Measurements from ENCODE around the gene EPAS1.

The EPAS1 gene

GRCh38 chr2:46337208-46337994, 40.2 kb downstream of the EPAS1 start:
- FAIRE-seq (no peak), DNase-seq (ENCODE audit: insufficient read length, low spot score) (no peak)

DNA sequence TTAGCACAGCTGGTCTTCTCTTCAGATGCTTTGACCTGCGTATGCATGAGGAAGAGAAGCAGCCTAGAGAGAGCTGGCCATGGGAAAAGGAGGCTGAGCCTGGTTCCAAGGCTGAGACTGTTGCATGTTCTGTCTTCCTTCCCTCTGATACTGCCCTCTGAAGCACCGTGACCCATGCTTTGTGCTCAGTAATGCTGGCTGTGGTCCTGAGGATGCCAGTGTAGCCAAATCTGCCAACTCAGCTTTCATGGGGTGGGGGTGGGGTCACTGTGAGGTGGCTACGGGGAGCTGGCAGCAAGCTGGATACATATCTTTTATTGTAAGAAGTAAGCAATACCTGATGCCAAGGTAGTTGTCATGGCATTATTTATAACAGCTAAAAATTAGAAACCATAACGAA, 41.5 kb downstream of the EPAS1 start:
- no peak for DNase-seq (ENCODE audit: insufficient read length, low spot score)
- no peak for FAIRE-seq

- no peak for DNase-seq (ENCODE audit: insufficient read length, low spot score)
- no peak for FAIRE-seq
Measured at GRCh38 chr2:46339200-46339599, 42.0 kb downstream of the EPAS1 start.

DNA sequence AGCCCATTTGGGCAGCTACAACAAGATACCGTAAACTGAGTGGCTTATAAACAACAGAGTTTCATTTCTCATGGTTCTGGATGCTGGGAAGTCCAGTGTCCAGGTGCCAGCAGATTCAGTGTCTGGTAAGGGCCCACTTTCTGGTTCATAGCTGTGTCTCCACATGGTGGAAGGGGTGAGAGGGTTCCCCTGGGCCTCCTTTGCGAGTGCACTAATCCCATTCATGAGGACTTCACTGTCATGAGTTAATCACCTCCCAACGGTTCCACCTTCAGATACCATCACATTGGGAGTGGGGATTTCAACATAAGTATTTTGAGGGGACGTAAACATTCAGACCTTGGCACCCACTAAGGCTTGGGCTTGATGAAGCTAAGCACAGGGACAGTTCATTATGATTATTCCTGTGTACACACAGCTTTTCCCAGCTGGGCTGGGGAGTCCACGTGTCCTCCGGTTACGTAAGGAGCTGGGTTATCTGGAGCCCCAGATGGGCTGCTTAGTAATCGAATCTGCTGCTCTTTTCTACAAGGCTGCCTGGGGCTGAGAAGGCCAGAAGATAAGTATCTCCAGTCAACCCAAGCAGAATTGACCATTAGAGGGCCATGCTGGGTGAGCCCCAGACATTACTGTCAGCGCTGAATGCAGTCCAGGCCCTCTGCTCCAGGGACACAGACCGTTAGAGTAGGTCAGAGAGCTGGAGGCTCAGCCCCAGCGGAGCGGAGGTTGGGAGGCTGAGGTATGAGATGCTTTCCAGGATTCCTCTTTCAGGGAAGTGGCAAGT, 42.7 kb downstream of the EPAS1 start:
- no peak for DNase-seq (ENCODE audit: insufficient read length, low spot score)
- no peak for FAIRE-seq

- DNase-seq (ENCODE audit: insufficient read length, low spot score) = no peak
- no peak for FAIRE-seq
Measured at GRCh38 chr2:46340740-46341420, 43.7 kb downstream of the EPAS1 start.

DNA sequence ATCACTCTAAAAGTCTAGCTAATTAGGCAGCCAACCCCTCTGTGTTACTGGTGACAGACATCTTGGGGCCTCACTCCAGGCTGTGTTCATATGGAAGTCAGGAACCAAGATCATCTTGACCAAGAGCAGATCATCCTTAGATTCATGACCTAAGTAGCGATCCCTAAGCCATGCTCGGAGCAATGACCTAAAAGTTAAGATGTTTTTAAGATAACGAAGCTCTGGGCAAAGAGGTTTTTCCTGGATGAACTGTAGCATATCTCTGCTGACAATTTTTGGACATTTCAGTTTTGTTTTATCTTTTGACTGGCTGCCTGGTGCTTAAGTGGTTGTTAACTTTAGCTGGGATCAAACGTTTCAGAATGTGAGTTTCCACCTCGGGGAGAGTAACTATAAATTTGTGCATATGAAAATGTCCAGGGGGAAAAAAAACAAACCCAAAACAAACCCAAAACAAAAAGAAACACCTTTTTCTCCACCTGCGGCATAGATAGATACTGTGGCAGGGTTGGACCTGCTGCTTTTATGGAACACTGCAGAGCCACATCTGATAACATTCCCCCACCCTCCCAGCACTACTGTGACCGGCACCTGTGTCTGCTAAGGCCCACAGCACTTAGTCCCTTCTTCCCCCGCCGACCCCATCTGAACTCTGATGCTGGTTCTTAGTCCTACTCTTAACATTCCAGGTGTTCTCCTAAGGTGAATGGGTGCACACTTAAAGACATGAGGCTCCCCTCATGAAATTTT, 45.5 kb downstream of the EPAS1 start:
- FAIRE-seq = no peak
- DNase-seq (ENCODE audit: insufficient read length, low spot score) = no peak

GRCh38 chr2:46344706-46345105, 47.5 kb downstream of the EPAS1 start:
- FAIRE-seq (no peak), DNase-seq (ENCODE audit: insufficient read length, low spot score) (no peak)

GRCh38 chr2:46345775-46346174, 48.6 kb downstream of the EPAS1 start:
- DNase-seq (ENCODE audit: insufficient read length, low spot score) (no peak), FAIRE-seq (no peak)

- FAIRE-seq (no peak), DNase-seq (ENCODE audit: insufficient read length, low spot score) (no peak)
Measured at GRCh38 chr2:46346719-46347118, 49.5 kb downstream of the EPAS1 start.

DNA sequence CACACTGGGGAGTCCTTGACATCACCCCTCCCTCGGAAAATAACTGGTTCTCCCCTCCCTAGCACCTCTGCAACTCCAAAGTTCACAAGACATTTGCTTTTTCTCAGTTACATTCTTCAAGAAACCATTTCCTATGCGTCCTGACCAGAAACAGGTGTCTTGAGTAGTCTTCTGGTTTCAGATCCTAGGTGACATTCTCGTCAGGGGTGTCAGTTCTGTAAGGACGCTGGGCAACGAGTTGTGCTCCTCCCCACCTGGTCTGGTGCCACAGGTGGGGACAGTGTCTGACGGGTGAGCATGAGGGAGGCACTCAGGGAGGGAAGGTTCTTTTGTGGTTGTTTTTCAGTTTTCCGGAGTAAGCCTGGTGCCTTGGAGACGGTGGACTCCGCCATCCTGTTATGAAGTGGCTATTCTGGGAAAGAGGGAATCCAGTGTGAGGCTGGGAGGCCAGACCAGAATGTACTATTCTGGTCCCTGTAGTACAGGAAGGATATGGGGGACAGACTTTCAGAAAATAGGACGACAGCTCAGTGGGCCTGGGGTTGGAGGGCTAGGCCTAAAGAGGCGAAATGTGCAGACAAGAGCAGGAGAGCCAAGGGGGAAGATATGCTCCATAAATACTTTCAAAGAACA, 50.6 kb downstream of the EPAS1 start:
- FAIRE-seq = no peak
- DNase-seq (ENCODE audit: insufficient read length, low spot score) = peak; percentile 23

DNA sequence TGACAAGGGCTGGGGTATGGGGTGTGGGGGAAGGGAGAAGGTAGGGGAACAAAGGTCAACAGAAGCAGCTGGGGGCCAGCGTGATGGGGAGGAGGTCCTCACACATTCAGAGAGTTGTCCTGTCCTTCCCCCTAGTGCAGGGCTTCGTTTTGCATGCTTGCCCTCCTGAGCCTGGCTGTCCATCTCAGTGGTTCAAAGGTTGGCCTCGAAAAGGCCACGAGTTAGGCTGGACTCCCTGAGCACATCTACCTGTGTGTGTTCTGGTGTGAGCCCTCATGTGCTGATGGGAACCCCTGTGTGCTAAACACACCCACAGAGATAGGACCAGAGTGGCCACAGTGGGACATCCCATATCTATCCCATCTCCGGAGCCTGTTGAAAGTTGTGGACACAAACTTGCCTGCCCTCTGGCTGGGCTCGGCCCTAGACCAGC, 51.9 kb downstream of the EPAS1 start:
- FAIRE-seq = no peak
- no peak for DNase-seq (ENCODE audit: insufficient read length, low spot score)

DNA sequence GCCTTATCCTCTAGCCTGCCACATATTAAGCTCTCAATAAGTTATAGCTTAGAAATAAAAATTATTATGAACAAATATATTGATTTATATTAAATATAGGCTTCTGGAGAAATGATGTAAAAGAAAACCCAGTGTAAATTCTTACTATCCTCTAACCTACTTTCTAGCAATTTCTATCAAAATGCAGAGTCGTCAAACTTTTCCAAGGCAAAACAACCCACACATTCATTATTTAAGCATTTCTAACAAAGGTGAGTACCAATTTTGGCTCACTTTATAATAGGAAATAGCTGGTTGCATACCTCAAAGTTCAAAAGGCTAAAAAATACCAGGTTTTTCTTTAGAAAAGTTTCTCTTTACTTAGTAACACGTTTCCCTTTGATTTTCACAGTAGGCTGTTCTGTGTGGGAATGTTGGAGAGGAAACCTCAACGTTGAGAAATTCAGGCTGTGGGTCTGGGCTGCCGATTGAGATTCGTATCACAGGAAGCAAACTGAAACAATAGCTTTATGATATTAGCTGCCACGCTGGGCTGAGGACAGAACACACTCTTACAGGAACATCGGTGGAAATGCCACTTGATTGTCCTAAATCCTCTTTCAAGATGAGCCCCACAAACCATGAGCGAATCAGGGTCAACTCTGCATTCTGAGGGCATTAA, 53.0 kb downstream of the EPAS1 start:
- no peak for DNase-seq (ENCODE audit: insufficient read length, low spot score)
- no peak for FAIRE-seq

DNA sequence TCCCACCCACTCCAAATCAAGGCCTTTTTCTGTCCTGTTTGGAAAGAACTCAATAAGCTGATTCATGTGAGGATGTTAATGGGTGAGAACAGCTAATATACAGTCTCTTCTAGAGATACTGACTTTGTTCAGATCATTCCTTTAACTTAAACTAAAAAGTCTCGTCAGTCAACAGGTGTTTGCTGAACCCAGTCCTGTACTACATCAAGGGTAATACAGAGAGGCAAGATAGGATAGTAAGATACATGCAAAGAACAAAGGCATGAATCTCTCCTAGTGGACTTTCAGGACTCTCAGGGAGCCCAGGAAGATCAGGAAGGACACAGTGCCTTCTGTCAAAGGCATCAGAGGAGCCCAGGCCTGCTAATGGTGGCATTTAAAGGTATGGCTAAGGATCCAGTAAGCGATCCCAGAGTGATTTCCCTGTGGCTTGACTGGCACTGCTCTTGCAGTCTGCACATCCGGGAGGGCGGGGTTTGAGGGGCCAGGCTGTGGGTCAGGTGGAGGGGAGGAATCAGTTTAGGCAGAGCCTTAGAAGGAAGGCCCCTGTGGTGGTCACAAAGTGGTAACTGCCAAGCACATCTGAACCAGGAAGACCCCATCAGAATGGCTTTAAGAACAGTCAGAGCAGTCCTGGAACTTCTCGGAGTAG, 54.0 kb downstream of the EPAS1 start:
- no peak for DNase-seq (ENCODE audit: insufficient read length, low spot score)
- no peak for FAIRE-seq

- no peak for DNase-seq (ENCODE audit: insufficient read length, low spot score)
- no peak for FAIRE-seq
Measured at GRCh38 chr2:46351750-46352138, 54.5 kb downstream of the EPAS1 start.

DNA sequence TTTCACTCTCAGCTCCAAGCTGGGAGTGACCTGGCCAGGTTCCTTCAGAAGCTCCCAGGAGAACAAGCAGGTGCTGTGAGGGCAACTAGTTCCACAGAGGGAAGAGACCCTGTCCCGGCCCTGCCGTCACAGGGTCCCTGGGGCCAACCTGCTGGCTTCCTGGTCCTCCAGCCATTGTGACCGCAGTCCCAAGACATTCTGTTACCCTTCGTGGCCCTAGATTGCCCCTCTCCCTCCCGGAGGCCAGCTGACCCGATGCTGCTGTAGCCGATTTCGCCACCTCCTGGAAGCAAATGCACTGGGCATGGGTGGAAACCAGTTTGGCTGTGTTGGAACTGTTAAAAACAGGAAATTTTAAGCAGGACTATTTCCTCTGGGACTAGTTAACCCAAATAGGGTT, 55.4 kb downstream of the EPAS1 start:
- no peak for FAIRE-seq

DNA sequence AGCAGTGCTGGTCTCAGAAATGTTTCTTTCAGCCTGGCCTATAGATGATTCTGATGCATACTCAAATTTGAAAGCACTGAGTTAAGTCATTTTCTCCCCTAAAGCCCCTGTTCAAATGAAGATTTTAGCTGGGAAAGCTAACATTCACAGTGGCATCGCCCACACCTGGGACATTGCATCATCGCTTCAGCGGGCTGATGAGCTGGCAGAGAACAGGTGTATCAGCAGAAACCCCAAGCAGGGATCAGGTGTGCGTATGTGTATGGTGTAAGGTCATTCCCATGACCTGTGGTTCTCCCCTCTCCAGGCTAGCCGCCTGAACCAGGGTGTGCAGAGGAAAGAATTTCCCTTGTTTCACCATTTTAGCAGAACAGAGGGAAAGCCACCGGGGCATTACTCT, 56.3 kb downstream of the EPAS1 start:
- DNase-seq (ENCODE audit: insufficient read length, low spot score) (no peak), FAIRE-seq (no peak)

More for the DNA sequence above, 55.4 kb downstream of the EPAS1 start:
- no peak for DNase-seq (ENCODE audit: insufficient read length, low spot score)

DNA sequence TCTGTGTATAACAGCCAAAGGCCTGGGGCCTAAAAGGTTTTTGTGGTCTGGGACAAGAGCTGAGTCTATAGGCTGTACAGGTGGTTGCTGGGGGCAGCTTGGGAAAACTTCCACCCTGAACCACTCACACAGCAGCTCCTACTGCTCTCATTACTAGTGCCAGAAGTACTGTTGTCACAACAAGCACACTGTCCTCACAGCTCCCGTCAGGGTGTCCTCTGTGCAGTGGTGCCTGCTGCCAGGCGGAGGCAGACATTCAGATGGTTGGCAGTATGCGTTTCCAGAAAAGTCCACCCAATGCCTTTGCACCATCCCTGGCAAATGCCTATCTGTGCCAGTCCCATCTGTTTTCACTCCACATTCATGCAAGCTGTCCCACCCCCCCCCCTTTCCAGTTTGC, 58.5 kb downstream of the EPAS1 start:
- DNase-seq (ENCODE audit: insufficient read length, low spot score) = no peak
- FAIRE-seq = no peak

- no peak for DNase-seq (ENCODE audit: insufficient read length, low spot score)
- FAIRE-seq = no peak
Measured at GRCh38 chr2:46356991-46357390, 59.8 kb downstream of the EPAS1 start.

DNA sequence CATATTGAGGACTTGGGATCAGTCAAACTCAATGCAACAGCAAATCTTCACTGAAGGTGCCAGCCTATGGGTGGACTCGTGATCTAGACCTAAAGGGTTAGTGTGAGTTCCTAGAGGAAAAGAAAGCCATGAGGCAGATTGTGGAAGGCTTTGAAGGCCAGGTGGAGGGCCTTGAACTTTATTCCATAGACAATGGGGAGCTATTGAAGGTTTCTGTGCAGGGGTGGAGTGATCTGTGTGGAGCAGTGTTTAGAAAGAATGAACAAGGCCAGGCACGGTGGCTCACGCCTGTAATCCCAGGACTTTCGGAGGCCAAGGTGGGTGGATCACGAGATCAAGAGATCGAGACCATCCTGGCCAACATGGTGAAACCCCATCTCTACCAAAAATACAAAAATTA, 61.5 kb downstream of the EPAS1 start:
- FAIRE-seq (no peak), DNase-seq (ENCODE audit: insufficient read length, low spot score) (no peak)
